CD4-positive, alpha-beta memory T cell (primary cell): Measurements from ENCODE around the gene MSRB2. TPM values are rescaled to one million over a fixed set of nuclear protein-coding genes. Genes with fewer than 3 reads are reported as not detected.
A peak's percentile ranks its signal among the peaks of the same experiment; 100 is the strongest.

Experiments used
- CTCF ChIA-PET: fragments of 350-600 bp; sonication (Branson Sonifier 250); formaldehyde crosslinking; loops from one replicate; lab custom pipeline; 2021; ENCODE audit warnings: inconsistent platforms; ENCODE audit not compliant: partially characterized antibody; lab: Charles Lee
- POLR2A ChIA-PET: fragments of 350-600 bp; sonication (Branson Sonifier 250); formaldehyde crosslinking; loops from one replicate; lab custom pipeline; 2021; ENCODE audit not compliant: partially characterized antibody; lab: Charles Lee
- DNase-seq, 5 donors: peaks; one replicate each; pipeline versions ENCODE4 v3.0.0 to v3.0.0-alpha.2; 2020 to 2022; ENCODE audit warnings: mixed read lengths in 1 of 5
- H3K27ac ChIP-seq: one replicate; pipeline ENCODE4 v1.7.0; 2013; ENCODE audit warnings: low read depth, low read length
- H3K27me3 ChIP-seq: 2 replicates; pipeline ENCODE4 v1.7.0; 2013; ENCODE audit warnings: mild to moderate bottlenecking, low read length, moderate library complexity; ENCODE audit not compliant: insufficient read depth
- H3K36me3 ChIP-seq: 2 replicates; pipeline ENCODE4 v1.7.0; 2013; ENCODE audit warnings: mild to moderate bottlenecking, low read length, moderate library complexity; ENCODE audit not compliant: insufficient read depth
- H3K4me1 ChIP-seq: 2 replicates; pipeline ENCODE4 v1.7.0; 2013; ENCODE audit warnings: mild to moderate bottlenecking, low read length, moderate library complexity; ENCODE audit not compliant: insufficient read depth
- H3K4me3 ChIP-seq, 2 donors: one replicate each; pipeline ENCODE4 v1.7.0; 2013; ENCODE audit warnings: low read length in 2 of 2, mild to moderate bottlenecking in 1 of 2
- H3K9me3 ChIP-seq, 2 donors: one replicate each; pipeline ENCODE4 v1.7.0; 2013; ENCODE audit warnings: low read length in 2 of 2, control low read depth in 1 of 2; ENCODE audit not compliant: control insufficient read depth in 1 of 2
- H3K27ac Mint-ChIP-seq, 7 donors: one replicate each; pipeline ENCODE4 v1.8.0; 2020 to 2021; ENCODE audit warnings: mixed read lengths in 7 of 7, mild to moderate bottlenecking in 6 of 7, inconsistent platforms in 3 of 7, moderate library complexity in 3 of 7
- H3K27me3 Mint-ChIP-seq, 2 donors: one replicate each; pipeline ENCODE4 v1.8.0; 2020 to 2021; ENCODE audit warnings: mixed read lengths in 2 of 2
- H3K36me3 Mint-ChIP-seq, 2 donors: one replicate each; pipeline ENCODE4 v1.8.0; 2020 to 2021; ENCODE audit warnings: mixed read lengths in 2 of 2, inconsistent platforms in 1 of 2, mild to moderate bottlenecking in 1 of 2
- H3K4me1 Mint-ChIP-seq, 4 donors: one replicate each; pipeline ENCODE4 v1.8.0; 2020 to 2021; ENCODE audit warnings: mixed read lengths in 4 of 4, mild to moderate bottlenecking in 1 of 4
- H3K4me3 Mint-ChIP-seq, 8 donors: one replicate each; pipeline ENCODE4 v1.8.0; 2020 to 2021; ENCODE audit warnings: mixed read lengths in 8 of 8, mild to moderate bottlenecking in 7 of 8, moderate library complexity in 6 of 8, inconsistent platforms in 3 of 8
- H3K9me3 Mint-ChIP-seq, 8 donors: one replicate each; pipeline ENCODE4 v1.8.0; 2020 to 2021; ENCODE audit warnings: mixed read lengths in 8 of 8, mild to moderate bottlenecking in 5 of 8, inconsistent platforms in 3 of 8, moderate library complexity in 1 of 8
- intact Hi-C: fragments of 100-400 bp; cut with micrococcal nuclease; formaldehyde crosslinking; loops from one replicate; pipeline ENCODE4 v1.15.1; 2023
- polyA plus RNA-seq, 2 donors: library from polyadenylated mRNA; unstranded; fragments of 300-500 nt; fragmentation: Illumina TruSeq; gene quantifications; one replicate each; pipeline ENCODE4 v1.2.3, GENCODE V29; 2021
- total RNA-seq, 2 experiments: library from RNA; stranded (reverse); gene quantifications; one replicate each; pipeline ENCODE4 v1.2.3, GENCODE V29; 2021

MSRB2 gene
- 1 to 10 TPM; 5.3 to 7.1 TPM for total RNA-seq
- polyA plus RNA-seq = 10 to 100 TPM; 10.7 to 13.0 TPM

- DNase-seq = peak; percentile 51 to 76 (median 63)
Measured at GRCh38 chr10:23095404-23095965, at the start of gene MSRB2. TSS of gene MSRB2 (plus strand) at chr10:23095579. CDS start at chr10:23095609, 30 bp downstream.

GRCh38 chr10:23046027-23046426, 49.4 kb upstream of the MSRB2 start:
- Histone ChIP-seq H3K27ac (no peak overlapping the region), H3K36me3 (no peaks in the 10 kb centered on the region), H3K4me3 (no peak overlapping the region), H3K27me3 (no peaks in the 10 kb centered on the region), H3K4me1 (no peaks in the 10 kb centered on the region), H3K9me3 (no peaks in the 10 kb centered on the region)
- H3K4me3 Mint-ChIP-seq = no peak overlapping the region
- DNase-seq = no peak
- H3K27me3 Mint-ChIP-seq = peaks cover 11 to 16% of the 10 kb centered on the region in 2 donors
- intact Hi-C loops = no loop called here
- no peaks in the 10 kb centered on the region for H3K4me1 Mint-ChIP-seq
- H3K9me3 Mint-ChIP-seq = peaks cover 0 to 3% (median 0%) of the 10 kb centered on the region in 8 donors
- no peaks in the 10 kb centered on the region for H3K36me3 Mint-ChIP-seq
- no peak overlapping the region for H3K27ac Mint-ChIP-seq
- POLR2A ChIA-PET = no interaction called here
- CTCF ChIA-PET = no interaction called here

More at GRCh38 chr10:23095404-23095965, at the start of gene MSRB2:
- peaks cover 23 to 46% (median 36%) of the 10 kb centered on the region in 4 donors for H3K4me1 Mint-ChIP-seq
- CTCF ChIA-PET = no interaction called here
- intact Hi-C loops = loop anchor here (10.0 kb wide), 3 partner anchors 339 to 1601 kb away; partner anchors contain the start of gene OTUD1
- H3K4me3 Mint-ChIP-seq = peak within 1 kb of the TSS; percentile 87 to 96 (median 91)
- Histone ChIP-seq H3K36me3 (no peaks in the 10 kb centered on the region), H3K4me3 (peak within 1 kb of the TSS; percentile 18 to 56), H3K27me3 (no peaks in the 10 kb centered on the region), H3K9me3 (no peaks in the 10 kb centered on the region), H3K4me1 (peaks cover 15% of the 10 kb centered on the region), H3K27ac (peak within 1 kb of the TSS; percentile 44)
- H3K36me3 Mint-ChIP-seq = no peaks in the 10 kb centered on the region
- H3K27me3 Mint-ChIP-seq = no peaks in the 10 kb centered on the region
- H3K9me3 Mint-ChIP-seq = peaks cover 0 to 13% (median 3%) of the 10 kb centered on the region in 8 donors
- POLR2A ChIA-PET = no interaction called here
- H3K27ac Mint-ChIP-seq = peak within 1 kb of the TSS; percentile 84 to 94 (median 93)

- Mint-ChIP-seq H3K27me3 (peaks cover 11 to 12% of the 10 kb centered on the region in 2 donors), H3K27ac (no peak overlapping the region), H3K4me3 (no peak overlapping the region), H3K36me3 (no peaks in the 10 kb centered on the region), H3K4me1 (no peaks in the 10 kb centered on the region), H3K9me3 (peaks cover 0 to 3% (median 0%) of the 10 kb centered on the region in 8 donors)
- CTCF ChIA-PET = no interaction called here
- no peak overlapping the region for H3K27ac ChIP-seq
- H3K4me1 ChIP-seq = no peaks in the 10 kb centered on the region
- intact Hi-C loops = no loop called here
- no peaks in the 10 kb centered on the region for H3K36me3 ChIP-seq
- H3K27me3 ChIP-seq = no peaks in the 10 kb centered on the region
- H3K9me3 ChIP-seq = no peaks in the 10 kb centered on the region
- H3K4me3 ChIP-seq = no peak overlapping the region
- POLR2A ChIA-PET = no interaction called here
- no peak for DNase-seq
Measured at GRCh38 chr10:23047201-23048050, 48.0 kb upstream of the MSRB2 start.

GRCh38 chr10:23048191-23048590, 47.2 kb upstream of the MSRB2 start:
- H3K27me3 Mint-ChIP-seq = peaks cover 9 to 10% of the 10 kb centered on the region in 2 donors
- Histone ChIP-seq H3K9me3 (no peaks in the 10 kb centered on the region), H3K36me3 (no peaks in the 10 kb centered on the region), H3K4me3 (no peak overlapping the region), H3K4me1 (no peaks in the 10 kb centered on the region), H3K27me3 (no peaks in the 10 kb centered on the region), H3K27ac (no peak overlapping the region)
- DNase-seq = no peak
- CTCF ChIA-PET = no interaction called here
- no peaks in the 10 kb centered on the region for H3K36me3 Mint-ChIP-seq
- POLR2A ChIA-PET = no interaction called here
- no peaks in the 10 kb centered on the region for H3K4me1 Mint-ChIP-seq
- no peak overlapping the region for H3K4me3 Mint-ChIP-seq
- H3K9me3 Mint-ChIP-seq = peaks cover 0 to 2% (median 0%) of the 10 kb centered on the region in 8 donors
- intact Hi-C loops = no loop called here
- no peak overlapping the region for H3K27ac Mint-ChIP-seq

DNA sequence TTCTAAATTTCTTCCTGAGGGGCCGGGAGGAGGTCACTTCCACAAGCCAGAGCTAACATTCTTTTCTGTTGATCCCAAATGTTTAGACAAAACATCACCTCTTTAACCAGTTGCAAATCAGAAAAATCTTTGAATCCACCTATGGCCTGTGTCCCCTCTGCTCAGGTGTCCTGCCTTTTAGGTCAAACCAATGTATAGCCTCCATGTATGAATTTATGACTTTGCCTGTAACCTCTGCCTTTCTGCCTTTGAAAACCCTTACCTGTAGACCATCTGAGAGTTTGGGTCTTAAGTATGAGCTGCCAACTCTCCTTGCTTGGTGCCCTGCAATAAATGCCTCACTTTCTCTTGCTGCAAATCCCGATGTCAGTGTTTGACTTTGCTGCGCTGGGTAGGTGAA, 44.1 kb upstream of the MSRB2 start:
- intact Hi-C loops = no loop called here
- H3K4me1 ChIP-seq = no peaks in the 10 kb centered on the region
- H3K4me3 ChIP-seq = no peak overlapping the region
- Mint-ChIP-seq H3K9me3 (no peaks in the 10 kb centered on the region), H3K4me3 (no peak overlapping the region), H3K27ac (no peak overlapping the region), H3K36me3 (no peaks in the 10 kb centered on the region), H3K27me3 (peaks cover 13 to 14% of the 10 kb centered on the region in 2 donors), H3K4me1 (no peaks in the 10 kb centered on the region)
- DNase-seq = no peak
- H3K27ac ChIP-seq = no peak overlapping the region
- no peaks in the 10 kb centered on the region for H3K36me3 ChIP-seq
- POLR2A ChIA-PET = no interaction called here
- H3K9me3 ChIP-seq = no peaks in the 10 kb centered on the region
- H3K27me3 ChIP-seq = no peaks in the 10 kb centered on the region
- CTCF ChIA-PET = no interaction called here

DNA sequence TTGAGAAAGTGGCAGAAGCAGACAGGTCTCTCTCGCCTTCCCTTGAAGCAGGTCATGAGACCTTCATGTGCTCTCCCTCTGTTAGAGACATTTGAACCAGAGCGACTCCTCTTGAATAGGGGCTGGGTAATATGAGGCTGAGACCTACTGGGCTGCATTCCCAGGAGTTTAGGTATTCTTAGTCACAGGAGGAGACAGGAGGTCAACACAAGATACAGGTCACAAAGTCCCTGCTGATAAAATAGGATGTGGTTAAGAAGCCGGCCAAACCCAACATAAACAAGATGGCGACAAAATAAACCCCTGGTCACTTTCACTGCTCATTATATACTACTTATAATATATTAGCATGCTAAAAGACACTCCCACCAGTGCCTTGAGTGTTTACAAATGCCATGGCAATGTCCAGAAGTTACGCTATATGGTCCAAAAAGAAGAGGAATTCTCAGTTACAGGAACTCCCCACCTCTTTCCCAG, 43.5 kb upstream of the MSRB2 start:
- CTCF ChIA-PET = no interaction called here
- Histone ChIP-seq H3K36me3 (no peaks in the 10 kb centered on the region), H3K27me3 (no peaks in the 10 kb centered on the region), H3K4me1 (no peaks in the 10 kb centered on the region), H3K27ac (no peak overlapping the region), H3K4me3 (no peak overlapping the region), H3K9me3 (no peaks in the 10 kb centered on the region)
- Mint-ChIP-seq H3K27ac (no peak overlapping the region), H3K27me3 (peaks cover 18% of the 10 kb centered on the region in 2 donors), H3K9me3 (no peaks in the 10 kb centered on the region), H3K4me1 (no peaks in the 10 kb centered on the region), H3K4me3 (no peak overlapping the region), H3K36me3 (no peaks in the 10 kb centered on the region)
- DNase-seq = no peak
- POLR2A ChIA-PET = no interaction called here
- intact Hi-C loops = no loop called here

GRCh38 chr10:23053036-23053435, 42.3 kb upstream of the MSRB2 start:
- POLR2A ChIA-PET = no interaction called here
- Mint-ChIP-seq H3K36me3 (no peaks in the 10 kb centered on the region), H3K4me3 (no peak overlapping the region), H3K9me3 (no peaks in the 10 kb centered on the region), H3K4me1 (no peaks in the 10 kb centered on the region), H3K27ac (no peak overlapping the region), H3K27me3 (peaks cover 18 to 19% of the 10 kb centered on the region in 2 donors)
- H3K4me1 ChIP-seq = no peaks in the 10 kb centered on the region
- no peaks in the 10 kb centered on the region for H3K27me3 ChIP-seq
- intact Hi-C loops = no loop called here
- DNase-seq = no peak
- CTCF ChIA-PET = no interaction called here
- H3K4me3 ChIP-seq = no peak overlapping the region
- no peaks in the 10 kb centered on the region for H3K9me3 ChIP-seq
- no peaks in the 10 kb centered on the region for H3K36me3 ChIP-seq
- H3K27ac ChIP-seq = no peak overlapping the region
